ENCODE results near the gene FBLN5. TPM values are rescaled to one million over a fixed set of nuclear protein-coding genes. Genes with fewer than 3 reads are reported as not detected.
"Not testable (repeated sequence)": the region's sequence is repeated elsewhere in the genome, so short reads cannot be mapped to it uniquely, and the experiment has no call there.

Gene FBLN5
- total RNA-seq, 1 experiment from 2014 or later: 0.90 TPM

GRCh38 chr14:91901449-91902226 is 45.9 kb downstream of the FBLN5 start:
- TF ChIP-seq, protein P1, sequence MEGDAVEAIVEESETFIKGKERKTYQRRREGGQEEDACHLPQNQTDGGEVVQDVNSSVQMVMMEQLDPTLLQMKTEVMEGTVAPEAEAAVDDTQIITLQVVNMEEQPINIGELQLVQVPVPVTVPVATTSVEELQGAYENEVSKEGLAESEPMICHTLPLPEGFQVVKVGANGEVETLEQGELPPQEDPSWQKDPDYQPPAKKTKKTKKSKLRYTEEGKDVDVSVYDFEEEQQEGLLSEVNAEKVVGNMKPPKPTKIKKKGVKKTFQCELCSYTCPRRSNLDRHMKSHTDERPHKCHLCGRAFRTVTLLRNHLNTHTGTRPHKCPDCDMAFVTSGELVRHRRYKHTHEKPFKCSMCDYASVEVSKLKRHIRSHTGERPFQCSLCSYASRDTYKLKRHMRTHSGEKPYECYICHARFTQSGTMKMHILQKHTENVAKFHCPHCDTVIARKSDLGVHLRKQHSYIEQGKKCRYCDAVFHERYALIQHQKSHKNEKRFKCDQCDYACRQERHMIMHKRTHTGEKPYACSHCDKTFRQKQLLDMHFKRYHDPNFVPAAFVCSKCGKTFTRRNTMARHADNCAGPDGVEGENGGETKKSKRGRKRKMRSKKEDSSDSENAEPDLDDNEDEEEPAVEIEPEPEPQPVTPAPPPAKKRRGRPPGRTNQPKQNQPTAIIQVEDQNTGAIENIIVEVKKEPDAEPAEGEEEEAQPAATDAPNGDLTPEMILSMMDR (IDR thresholded peaks at IDR 0.05; ENCODE audit: unreplicated experiment): no peak
- CTCF ChIA-PET: no interaction called here
- no TSS peak for BruUV-seq (replicated peaks)
- DNase-seq: no peak
- Mint-ChIP-seq H3K9me3 (ENCODE audit: low read depth, unreplicated experiment) (no peaks in the 10 kb centered on the region), H3K36me3 (ENCODE audit: insufficient read depth, unreplicated experiment) (peaks cover 5% of the 10 kb centered on the region), H3K4me1 (ENCODE audit: low read depth, unreplicated experiment) (no peaks in the 10 kb centered on the region), H3K4me3 (ENCODE audit: low read depth, unreplicated experiment) (no peak overlapping the region), H3K27ac (ENCODE audit: unreplicated experiment) (no peak overlapping the region), H3K27me3 (ENCODE audit: unreplicated experiment) (no peaks in the 10 kb centered on the region)
- intact Hi-C loops (cut with micrococcal nuclease; ENCODE audit: unreplicated experiment): no loop called here

- H3K9me3 Mint-ChIP-seq (ENCODE audit: low read depth, unreplicated experiment): no peaks in the 10 kb centered on the region
- no peaks in the 10 kb centered on the region for H3K4me1 Mint-ChIP-seq (ENCODE audit: low read depth, unreplicated experiment)
- CTCF ChIA-PET: interaction anchor here (0.6 to 1.1 kb wide), 3 partner anchors 41 to 234 kb away, joined by 4 to 6 read pairs (median 5); no protein-coding TSS in a partner anchor
- H3K36me3 Mint-ChIP-seq (ENCODE audit: insufficient read depth, unreplicated experiment): peaks cover 5% of the 10 kb centered on the region
- intact Hi-C loops (cut with micrococcal nuclease; ENCODE audit: unreplicated experiment): no loop called here
- no peak overlapping the region for H3K4me3 Mint-ChIP-seq (ENCODE audit: low read depth, unreplicated experiment)
- DNase-seq: no peak
- no TSS peak for BruUV-seq (replicated peaks)
- no peak overlapping the region for H3K27ac Mint-ChIP-seq (ENCODE audit: unreplicated experiment)
- H3K27me3 Mint-ChIP-seq (ENCODE audit: unreplicated experiment): no peaks in the 10 kb centered on the region
- TF ChIP-seq, protein P1 (IDR thresholded peaks at IDR 0.05; ENCODE audit: unreplicated experiment): no peak
Observed at GRCh38 chr14:91899806-91900205, 47.7 kb downstream of the FBLN5 start.

DNA sequence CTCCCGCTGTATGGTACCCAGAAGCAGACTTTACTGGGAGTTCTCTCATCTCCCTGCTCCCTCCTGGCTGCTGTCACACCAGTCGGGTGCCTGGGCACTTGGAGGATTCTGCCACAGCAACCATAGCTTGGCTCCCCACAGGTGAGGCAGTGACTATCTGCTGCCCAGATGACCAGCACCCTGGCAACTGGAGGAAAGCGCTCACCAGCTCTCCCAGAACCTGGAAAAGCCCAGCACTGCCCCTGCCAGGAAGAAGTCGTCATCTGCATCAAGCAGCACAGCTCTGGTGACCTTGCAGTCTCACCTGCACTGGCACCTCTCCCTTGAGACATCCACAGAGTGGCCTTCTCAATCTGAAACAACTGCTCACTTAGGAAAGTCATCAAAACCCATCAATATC is 48.3 kb downstream of the FBLN5 start:
- no peak overlapping the region for H3K4me3 Mint-ChIP-seq (ENCODE audit: low read depth, unreplicated experiment)
- intact Hi-C loops (cut with micrococcal nuclease; ENCODE audit: unreplicated experiment): no loop called here
- no TSS peak for BruUV-seq (replicated peaks)
- peak; percentile 27 for DNase-seq
- peaks cover 5% of the 10 kb centered on the region for H3K36me3 Mint-ChIP-seq (ENCODE audit: insufficient read depth, unreplicated experiment)
- no peaks in the 10 kb centered on the region for H3K27me3 Mint-ChIP-seq (ENCODE audit: unreplicated experiment)
- CTCF ChIA-PET: interaction anchor here (0.9 to 1.1 kb wide), 2 partner anchors 41 to 64 kb away, joined by 4 to 5 read pairs; no protein-coding TSS in a partner anchor
- no peak overlapping the region for H3K27ac Mint-ChIP-seq (ENCODE audit: unreplicated experiment)
- no peaks in the 10 kb centered on the region for H3K4me1 Mint-ChIP-seq (ENCODE audit: low read depth, unreplicated experiment)
- no peaks in the 10 kb centered on the region for H3K9me3 Mint-ChIP-seq (ENCODE audit: low read depth, unreplicated experiment)
- TF ChIP-seq, protein P1 (IDR thresholded peaks at IDR 0.05; ENCODE audit: unreplicated experiment): no peak

DNA sequence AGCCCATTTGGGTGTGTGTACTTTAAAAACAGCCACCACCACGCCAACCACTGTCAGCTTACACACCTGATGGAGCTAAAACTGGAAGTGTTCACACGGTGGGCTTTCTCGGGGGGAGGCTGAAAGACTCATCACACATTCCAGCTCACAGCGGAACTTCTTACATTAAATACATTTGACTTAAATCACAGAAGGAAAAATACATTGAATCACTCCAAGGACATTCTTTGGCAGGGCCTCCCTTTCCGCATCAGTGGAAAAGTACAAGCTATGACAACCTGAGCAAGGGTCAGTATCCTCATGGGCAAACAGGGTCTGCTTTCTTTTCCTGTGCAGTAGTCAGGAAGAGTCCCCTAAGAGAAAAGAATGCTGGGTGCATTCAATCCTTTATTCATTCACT is 49.1 kb downstream of the FBLN5 start:
- no peak overlapping the region for H3K4me3 Mint-ChIP-seq (ENCODE audit: low read depth, unreplicated experiment)
- H3K27ac Mint-ChIP-seq (ENCODE audit: unreplicated experiment): no peak overlapping the region
- TF ChIP-seq, protein P1 (IDR thresholded peaks at IDR 0.05; ENCODE audit: unreplicated experiment): no peak
- H3K4me1 Mint-ChIP-seq (ENCODE audit: low read depth, unreplicated experiment): no peaks in the 10 kb centered on the region
- intact Hi-C loops (cut with micrococcal nuclease; ENCODE audit: unreplicated experiment): no loop called here
- BruUV-seq (replicated peaks): no TSS peak
- no peak for DNase-seq
- CTCF ChIA-PET: interaction anchor here (0.7 kb wide), 1 partner anchor 159 kb away, joined by 4 read pairs; no protein-coding TSS in a partner anchor
- peaks cover 5% of the 10 kb centered on the region for H3K36me3 Mint-ChIP-seq (ENCODE audit: insufficient read depth, unreplicated experiment)
- H3K9me3 Mint-ChIP-seq (ENCODE audit: low read depth, unreplicated experiment): no peaks in the 10 kb centered on the region
- no peaks in the 10 kb centered on the region for H3K27me3 Mint-ChIP-seq (ENCODE audit: unreplicated experiment)

DNA sequence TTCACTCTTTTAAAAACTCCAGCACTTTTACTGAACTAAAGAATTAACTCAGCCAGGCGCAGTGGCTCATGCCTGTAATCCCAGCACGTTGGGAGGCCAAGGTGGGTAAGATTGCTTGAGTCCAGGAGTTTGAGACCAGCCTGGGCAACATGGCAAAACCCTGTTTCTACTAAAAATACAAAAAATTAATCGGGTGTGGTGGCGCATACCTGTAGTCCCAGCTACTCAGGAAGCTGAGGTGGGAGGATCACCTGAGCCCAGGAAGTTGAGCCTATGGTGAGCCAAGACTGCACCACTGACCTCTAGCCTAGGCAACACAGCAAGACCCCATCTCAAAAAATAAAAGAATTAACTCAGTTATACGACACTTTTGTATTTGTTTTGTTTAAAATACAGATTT is 49.8 kb downstream of the FBLN5 start:
- intact Hi-C loops (cut with micrococcal nuclease; ENCODE audit: unreplicated experiment); H3K4me1 Mint-ChIP-seq (ENCODE audit: low read depth, unreplicated experiment); H3K27ac Mint-ChIP-seq (ENCODE audit: unreplicated experiment); H3K27me3 Mint-ChIP-seq (ENCODE audit: unreplicated experiment); CTCF ChIA-PET; BruUV-seq (replicated peaks); H3K9me3 Mint-ChIP-seq (ENCODE audit: low read depth, unreplicated experiment); DNase-seq; H3K36me3 Mint-ChIP-seq (ENCODE audit: insufficient read depth, unreplicated experiment); H3K4me3 Mint-ChIP-seq (ENCODE audit: low read depth, unreplicated experiment): not testable (repeated sequence)

All from Calu3 (cell line).